Measurements from ENCODE around the gene KCNQ1.

DNA sequence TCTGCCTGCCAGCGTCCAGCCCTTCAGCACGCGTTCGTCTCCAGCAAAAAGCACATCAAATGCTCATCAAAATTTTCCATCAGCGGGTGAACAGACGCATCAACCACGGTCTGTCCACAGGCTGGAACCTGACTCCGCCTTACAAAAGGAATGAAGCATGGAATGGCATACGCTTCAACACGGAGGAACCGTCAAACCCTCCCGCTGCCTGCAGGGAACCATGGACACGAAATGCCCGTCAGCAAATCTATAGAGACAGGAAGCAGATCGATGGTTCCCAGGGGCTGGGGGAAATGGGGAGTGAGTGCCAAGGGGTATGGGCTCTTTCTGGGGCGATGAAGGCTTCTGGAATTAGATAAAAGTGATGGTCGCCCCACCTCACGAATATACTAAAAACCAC lies 28.0 kb upstream of the KCNQ1 start:
- no peak for TF ChIP-seq POLR2A (IDR thresholded peaks at IDR 0.05)
- TF ChIP-seq, protein P1, sequence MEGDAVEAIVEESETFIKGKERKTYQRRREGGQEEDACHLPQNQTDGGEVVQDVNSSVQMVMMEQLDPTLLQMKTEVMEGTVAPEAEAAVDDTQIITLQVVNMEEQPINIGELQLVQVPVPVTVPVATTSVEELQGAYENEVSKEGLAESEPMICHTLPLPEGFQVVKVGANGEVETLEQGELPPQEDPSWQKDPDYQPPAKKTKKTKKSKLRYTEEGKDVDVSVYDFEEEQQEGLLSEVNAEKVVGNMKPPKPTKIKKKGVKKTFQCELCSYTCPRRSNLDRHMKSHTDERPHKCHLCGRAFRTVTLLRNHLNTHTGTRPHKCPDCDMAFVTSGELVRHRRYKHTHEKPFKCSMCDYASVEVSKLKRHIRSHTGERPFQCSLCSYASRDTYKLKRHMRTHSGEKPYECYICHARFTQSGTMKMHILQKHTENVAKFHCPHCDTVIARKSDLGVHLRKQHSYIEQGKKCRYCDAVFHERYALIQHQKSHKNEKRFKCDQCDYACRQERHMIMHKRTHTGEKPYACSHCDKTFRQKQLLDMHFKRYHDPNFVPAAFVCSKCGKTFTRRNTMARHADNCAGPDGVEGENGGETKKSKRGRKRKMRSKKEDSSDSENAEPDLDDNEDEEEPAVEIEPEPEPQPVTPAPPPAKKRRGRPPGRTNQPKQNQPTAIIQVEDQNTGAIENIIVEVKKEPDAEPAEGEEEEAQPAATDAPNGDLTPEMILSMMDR (IDR thresholded peaks at IDR 0.05): no peak

Data from upper lobe of left lung (tissue), 4 donors.